Measurements from ENCODE around the gene AUTS2. TPM values are rescaled to one million over a fixed set of nuclear protein-coding genes. Genes with fewer than 3 reads are reported as not detected.

AUTS2 gene
- total and polyA plus RNA-seq, 2 experiments from 2014 or later = 32.0 to 91.0 TPM

- Mint-ChIP-seq H3K27ac (no peak overlapping the region), H3K4me1 (peaks cover 68% of the 10 kb centered on the region), H3K27me3 (ENCODE audit: insufficient read depth, low read depth, poor library complexity) (peaks cover 6% of the 10 kb centered on the region), H3K36me3 (ENCODE audit: low read depth) (no peaks in the 10 kb centered on the region), H3K9me3 (no peaks in the 10 kb centered on the region), H3K4me3 (no peak overlapping the region)
- Histone ChIP-seq H3F3A (replicated peaks; ENCODE audit: low read depth) (no peaks in the 10 kb centered on the region), H3K9me2 (ENCODE audit: insufficient read depth) (no peaks in the 10 kb centered on the region), H3K4me2 (peak overlapping the region; percentile 75), H3K27ac (ENCODE audit: low read depth) (no peak overlapping the region), H2AFZ (no peak overlapping the region), H3K4me3 (no peak overlapping the region), H4K20me1 (replicated peaks; ENCODE audit: insufficient read depth) (no peaks in the 10 kb centered on the region), H3K27me3 (ENCODE audit: insufficient read depth) (no peaks in the 10 kb centered on the region), H3K4me1 (ENCODE audit: insufficient read depth) (peaks cover 71% of the 10 kb centered on the region), H3K79me2 (replicated peaks; ENCODE audit: insufficient read depth) (0 out of 2 replicates have a peak, but pooled peaks cover 3% of the 10 kb centered on the region), H3K36me3 (ENCODE audit: insufficient read depth) (no peaks in the 10 kb centered on the region)
- no peak for DNase-seq (ENCODE audit: low spot score)
- no peak for ATAC-seq
- TF ChIP-seq ETS1 (IDR thresholded peaks at IDR 0.05) (no peak), NANOG (IDR thresholded peaks at IDR 0.05; ENCODE audit: borderline replicate concordance) (no peak), CTCF (conservative IDR thresholded peaks at IDR 0.05; ENCODE audit: low read depth in 2 of 2) (no peak), ZNF114 (CRISPR knock-in tag; IDR thresholded peaks at IDR 0.05) (no peak), REST (IDR thresholded peaks at IDR 0.05; ENCODE audit: unreplicated experiment) (no peak), EZH2phosphoT487 (IDR thresholded peaks at IDR 0.05; ENCODE audit: unreplicated experiment) (no peak), CREB1 (CRISPR knock-in tag; IDR thresholded peaks at IDR 0.05; ENCODE audit: low read depth) (no peak)
Measured at GRCh38 chr7:69736126-69736810, 138.0 kb downstream of the AUTS2 start.

GRCh38 chr7:69738396-69738951 lies 140.2 kb downstream of the AUTS2 start:
- Mint-ChIP-seq H3K27ac (0 out of 2 replicates have a peak overlapping the region, but pooled peaks have one; percentile 36), H3K4me1 (peaks cover 49% of the 10 kb centered on the region), H3K9me3 (no peaks in the 10 kb centered on the region), H3K36me3 (ENCODE audit: low read depth) (no peaks in the 10 kb centered on the region), H3K27me3 (ENCODE audit: insufficient read depth, low read depth, poor library complexity) (peaks cover 4% of the 10 kb centered on the region), H3K4me3 (no peak overlapping the region)
- no peaks in the 10 kb centered on the region for H3K27me3 ChIP-seq (ENCODE audit: insufficient read depth)
- H3K9me2 ChIP-seq (ENCODE audit: insufficient read depth) = no peaks in the 10 kb centered on the region
- peak overlapping the region; percentile 40; the same call in 1 of the 2 replicates for H3K27ac ChIP-seq (ENCODE audit: low read depth)
- H2AFZ ChIP-seq = no peak overlapping the region
- ATAC-seq = peak; percentile 63
- no peaks in the 10 kb centered on the region for H3F3A ChIP-seq (replicated peaks; ENCODE audit: low read depth)
- H3K79me2 ChIP-seq (replicated peaks; ENCODE audit: insufficient read depth) = no peaks in the 10 kb centered on the region
- peak overlapping the region; percentile 21 for H3K4me3 ChIP-seq
- no peaks in the 10 kb centered on the region for H4K20me1 ChIP-seq (replicated peaks; ENCODE audit: insufficient read depth)
- H3K36me3 ChIP-seq (ENCODE audit: insufficient read depth) = no peaks in the 10 kb centered on the region
- DNase-seq (ENCODE audit: low spot score) = peak; percentile 43
- peaks cover 49% of the 10 kb centered on the region for H3K4me1 ChIP-seq (ENCODE audit: insufficient read depth)
- peak overlapping the region; percentile 75 for H3K4me2 ChIP-seq
- TF ChIP-seq EZH2 (IDR thresholded peaks at IDR 0.05; ENCODE audit: low read depth, unreplicated experiment) (no peak), POLR2AphosphoS5 (IDR thresholded peaks at IDR 0.05; ENCODE audit: low read depth) (no peak), ZNF114 (CRISPR knock-in tag; IDR thresholded peaks at IDR 0.05) (no peak), EZH2phosphoT487 (IDR thresholded peaks at IDR 0.05; ENCODE audit: unreplicated experiment) (no peak), JUNB (IDR thresholded peaks at IDR 0.05; ENCODE audit: unreplicated experiment) (no peak), NANOG (IDR thresholded peaks at IDR 0.05; ENCODE audit: borderline replicate concordance) (no peak), CTCF (conservative IDR thresholded peaks at IDR 0.05; ENCODE audit: low read depth in 2 of 2) (no peak)

Measured in GM23338 (cell line).